ENCODE results near the gene SLC34A3.

GRCh38 chr9:137273095-137273490, 42.4 kb downstream of the SLC34A3 start:
- no peak for TF ChIP-seq CTCF (conservative IDR thresholded peaks at IDR 0.05; ENCODE audit: low read depth, low read length)
- no peak for TF ChIP-seq EZH2 (IDR thresholded peaks at IDR 0.05; ENCODE audit: borderline replicate concordance, low read depth, low read length, poor library complexity, severe bottlenecking)

All from A673 (cell line).